H1 (cell line): ENCODE data around the gene IPO9. TPM values are rescaled to one million over a fixed set of nuclear protein-coding genes. Genes with fewer than 3 reads are reported as not detected.

Experiments
- CTCF ChIA-PET: fragments of 300-600 bp; sonication (Branson Sonifier 250); formaldehyde crosslinking; loops from one replicate; lab custom pipeline; 2021; ENCODE audit not compliant: partially characterized antibody; lab: Charles Lee
- POLR2A ChIA-PET: fragments of 300-600 bp; sonication (Branson Sonifier 250); formaldehyde crosslinking; loops from one replicate; lab custom pipeline; 2021; ENCODE audit warnings: inconsistent platforms; ENCODE audit not compliant: partially characterized antibody; lab: Charles Lee
- DNase-seq, 2 experiments: peaks; one replicate each; pipeline versions ENCODE4 v3.0.0 to v3.0.0-alpha.2; 2010 to 2022; ENCODE audit warnings: low spot score in 2 of 2, low read depth in 1 of 2, mixed read lengths in 1 of 2
- FAIRE-seq: peaks from 2 replicates; lab custom pipeline; 2011; peaks lifted over from hg19 to GRCh38; lab: Jason Lieb, UNC
- H2AFZ ChIP-seq: 2 replicates; pipeline ENCODE4 v1.8.1; 2012; ENCODE audit warnings: low read length, inconsistent platforms
- H2AK5ac ChIP-seq: 2 replicates; pipeline ENCODE4 v1.6.1; 2013; ENCODE audit warnings: low read depth, low read length
- H2BK120ac ChIP-seq: replicated peaks from 2 replicates; pipeline ENCODE3; 2013; ENCODE audit warnings: low read depth, low read length, inconsistent platforms
- H2BK12ac ChIP-seq: 2 replicates; pipeline ENCODE4 v1.6.1; 2013; ENCODE audit warnings: low read depth, low read length
- H2BK15ac ChIP-seq: 2 replicates; pipeline ENCODE4 v1.6.1; 2013; ENCODE audit warnings: low read length
- H2BK20ac ChIP-seq: 2 replicates; pipeline ENCODE4 v1.6.1; 2013; ENCODE audit warnings: low read length
- H2BK5ac ChIP-seq: 2 replicates; pipeline ENCODE4 v1.6.1; 2013; ENCODE audit warnings: low read depth, low read length
- H3K14ac ChIP-seq: 2 replicates; pipeline ENCODE4 v1.6.1; 2013; ENCODE audit warnings: inconsistent platforms; ENCODE audit not compliant: insufficient read length
- H3K18ac ChIP-seq: 2 replicates; pipeline ENCODE4 v1.6.1; 2013; ENCODE audit warnings: low read length; ENCODE audit errors: extremely low read depth
- H3K23ac ChIP-seq: 2 replicates; pipeline ENCODE4 v1.6.1; 2013; ENCODE audit warnings: inconsistent platforms; ENCODE audit not compliant: insufficient read length
- H3K23me2 ChIP-seq: 2 replicates; pipeline ENCODE4 v1.6.1; 2013; ENCODE audit warnings: low read depth, low read length
- H3K27ac ChIP-seq: 2 replicates; pipeline ENCODE4 v1.6.1; 2011; ENCODE audit warnings: low read depth, low read length, inconsistent platforms
- H3K27me3 ChIP-seq, 4 experiments: replicated peaks in 1 of 4; 1 replicate in 1 of 4; 2 replicates in 3 of 4; pipeline versions ENCODE4 v1.6.1 to v1.8.1; 2011 to 2013; ENCODE audit warnings: low read length in 3 of 4, mild to moderate bottlenecking in 3 of 4, inconsistent platforms in 2 of 4, mixed read lengths in 2 of 4, moderate library complexity in 1 of 4; ENCODE audit not compliant: control insufficient read depth in 3 of 4, insufficient read depth in 3 of 4; ENCODE audit errors: extremely low read depth in 1 of 4
- H3K36me3 ChIP-seq, 4 experiments: 2 replicates each; pipeline versions ENCODE4 v1.6.1 to v1.8.1; 2011 to 2013; ENCODE audit warnings: mild to moderate bottlenecking in 4 of 4, low read length in 3 of 4, moderate library complexity in 2 of 4, control low read depth in 1 of 4, inconsistent platforms in 1 of 4; ENCODE audit not compliant: insufficient read depth in 4 of 4, control insufficient read depth in 2 of 4
- H3K4ac ChIP-seq: replicated peaks from 2 replicates; pipeline ENCODE3; 2013; ENCODE audit warnings: low read length, low read depth, mixed read lengths, inconsistent platforms; ENCODE audit not compliant: insufficient read length
- H3K4me1 ChIP-seq, 4 experiments: replicated peaks in 1 of 4; 1 replicate in 1 of 4; 2 replicates in 3 of 4; pipeline versions ENCODE4 v1.6.1 to v1.8.1; 2011 to 2013; ENCODE audit warnings: low read length in 3 of 4, inconsistent platforms in 2 of 4, mixed read lengths in 1 of 4; ENCODE audit not compliant: insufficient read depth in 4 of 4, control insufficient read depth in 3 of 4
- H3K4me2 ChIP-seq, 2 experiments: 2 replicates each; pipeline versions ENCODE4 v1.6.1 to v1.8.1; 2011 to 2013; ENCODE audit warnings: low read depth in 2 of 2, low read length in 2 of 2, control low read depth in 1 of 2, inconsistent platforms in 1 of 2, mild to moderate bottlenecking in 1 of 2; ENCODE audit not compliant: insufficient read depth in 1 of 2
- H3K4me3 ChIP-seq, 4 experiments: fragments of 200-600, 300-600 bp in 1 of 4; sonication (generic), shearing (Covaris generic), sonication (Bioruptor Twin) in 1 of 4; 2 replicates each; pipeline versions ENCODE4 v1.5.1 to v1.8.1; 2011 to 2016; ENCODE audit warnings: low read length in 4 of 4, low read depth in 3 of 4, control low read depth in 2 of 4, inconsistent platforms in 2 of 4, mild to moderate bottlenecking in 2 of 4, mixed read lengths in 1 of 4, moderate library complexity in 1 of 4; ENCODE audit not compliant: insufficient read depth in 2 of 4; ENCODE audit errors: extremely low read depth in 1 of 4
- H3K56ac ChIP-seq: replicated peaks from 2 replicates; pipeline ENCODE3; 2013; ENCODE audit warnings: low read depth, mild to moderate bottlenecking, mixed read lengths, low read length, inconsistent platforms; ENCODE audit not compliant: insufficient read length
- H3K79me1 ChIP-seq: 2 replicates; pipeline ENCODE4 v1.6.1; 2013; ENCODE audit warnings: low read depth, low read length, control low read depth
- H3K79me2 ChIP-seq, 2 experiments: 2 replicates each; pipeline versions ENCODE4 v1.6.1 to v1.8.1; 2012 to 2013; ENCODE audit warnings: low read length in 2 of 2, mild to moderate bottlenecking in 2 of 2, inconsistent platforms in 1 of 2; ENCODE audit not compliant: insufficient read depth in 2 of 2, control insufficient read depth in 1 of 2
- H3K9ac ChIP-seq, 4 experiments: replicated peaks in 1 of 4; 1 replicate in 1 of 4; 2 replicates in 3 of 4; pipeline versions ENCODE4 v1.6.1 to v1.8.1; 2011 to 2013; ENCODE audit warnings: low read depth in 3 of 4, low read length in 3 of 4, control low read depth in 2 of 4, mild to moderate bottlenecking in 2 of 4, moderate library complexity in 2 of 4, inconsistent platforms in 1 of 4; ENCODE audit errors: extremely low read depth in 1 of 4
- H3K9me3 ChIP-seq, 2 experiments: 2 replicates each; pipeline versions ENCODE4 v1.6.1 to v1.8.1; 2012 to 2013; ENCODE audit warnings: mild to moderate bottlenecking in 2 of 2, moderate library complexity in 2 of 2, control low read depth in 1 of 2, inconsistent platforms in 1 of 2, low read depth in 1 of 2, low read length in 1 of 2, mixed read lengths in 1 of 2; ENCODE audit not compliant: insufficient read depth in 2 of 2
- H4K20me1 ChIP-seq, 2 experiments: replicated peaks in 1 of 2; 2 replicates each; pipeline versions ENCODE3 to v1.8.1; 2011 to 2013; ENCODE audit warnings: inconsistent platforms in 2 of 2, low read length in 2 of 2, mild to moderate bottlenecking in 1 of 2; ENCODE audit not compliant: insufficient read depth in 2 of 2, control insufficient read depth in 1 of 2
- H4K5ac ChIP-seq: 2 replicates; pipeline ENCODE4 v1.6.1; 2013; ENCODE audit warnings: low read length, low read depth, mixed read lengths, inconsistent platforms; ENCODE audit not compliant: insufficient read length
- H4K8ac ChIP-seq: 2 replicates; pipeline ENCODE4 v1.8.0; 2013; ENCODE audit warnings: mild to moderate bottlenecking, moderate library complexity, low read length, inconsistent platforms; ENCODE audit not compliant: insufficient read depth; ENCODE audit errors: extremely low read depth
- H4K91ac ChIP-seq: replicated peaks from 2 replicates; pipeline ENCODE3; 2013; ENCODE audit warnings: low read length, mixed read lengths, inconsistent platforms; ENCODE audit not compliant: insufficient read length
- ATF2 ChIP-seq: IDR thresholded peaks from 2 replicates; pipeline ENCODE4 v1.6.1; 2012; ENCODE audit warnings: low read length, inconsistent platforms
- FOSL1 ChIP-seq: IDR thresholded peaks from 2 replicates; pipeline ENCODE4 v1.6.1; 2011; ENCODE audit warnings: mild to moderate bottlenecking, low read depth, low read length, moderate library complexity; ENCODE audit not compliant: insufficient read depth
- GABPA ChIP-seq: IDR thresholded peaks from 2 replicates; pipeline ENCODE4 v1.6.1; 2011; ENCODE audit warnings: mild to moderate bottlenecking, low read length, moderate library complexity, borderline replicate concordance; ENCODE audit not compliant: insufficient read depth
- POLR2AphosphoS5 ChIP-seq: IDR thresholded peaks from 2 replicates; pipeline ENCODE4 v1.6.1; 2011; ENCODE audit warnings: low read depth, low read length
- RAD21 ChIP-seq, 2 experiments: IDR thresholded peaks in 1 of 2; conservative IDR thresholded peaks in 1 of 2; 2 replicates each; pipeline ENCODE4 v1.6.1; 2011; ENCODE audit warnings: low read depth in 2 of 2, low read length in 2 of 2, improper control_type of control experiment in 1 of 2, inconsistent platforms in 1 of 2, mild to moderate bottlenecking in 1 of 2, moderate library complexity in 1 of 2
- SIRT6 ChIP-seq: IDR thresholded peaks from one replicate; pipeline ENCODE4 v1.7.1; 2012; ENCODE audit warnings: low read length, inconsistent platforms
- TCF12 ChIP-seq: IDR thresholded peaks from 2 replicates; pipeline ENCODE4 v1.6.1; 2011; ENCODE audit warnings: low read depth, mild to moderate bottlenecking, low read length
- TEAD4 ChIP-seq: IDR thresholded peaks from 2 replicates; pipeline ENCODE4 v1.6.1; 2012; ENCODE audit warnings: low read depth, low read length, inconsistent platforms, mixed read lengths
- WGBS, 2 experiments: shearing (Covaris generic) in 1 of 2; methylation state at CpG; one replicate each; pipeline versions ENCODE4 v1.1.6 to v1.1.7; 2013 to 2015; ENCODE audit warnings: low lambda C conversion rate in 2 of 2, mixed read lengths in 2 of 2, inconsistent platforms in 1 of 2, low coverage in 1 of 2, missing lambda C conversion rate in 1 of 2; ENCODE audit not compliant: insufficient replicate concordance in 2 of 2, insufficient coverage in 1 of 2, insufficient read length in 1 of 2; ENCODE audit errors: extremely low coverage in 1 of 2, missing lambda C conversion rate in 1 of 2; 5-methylcytosine and 5-hydroxymethylcytosine counted together
- polyA plus RNA-seq, 7 experiments: library from polyadenylated mRNA; depleted of rRNA in 3 of 7; stranded (reverse) in 5 of 7; unstranded in 2 of 7; fragments of >200 nt in 5 of 7; fragments of 200-250 nt in 2 of 7; gene quantifications; 1 replicate in 5 of 7; 2 replicates in 1 of 7; 4 replicates in 1 of 7; pipeline versions ENCODE4 v1.2.1 to v1.2.3, GENCODE V29; 2011 to 2013; ENCODE audit warnings: missing spikeins in 2 of 7, mixed read lengths in 2 of 7
- total RNA-seq: library from RNA; stranded (reverse); fragmentation: NEBNext Ultra II Directional; extraction: Animal tissue kit (Norgen Biotek cat#: 25700); gene quantifications from 2 replicates; pipeline ENCODE4 v1.2.1, GENCODE V29; 2021

Gene IPO9
- total and polyA plus RNA-seq, 2 of the 8 experiments (the other 6 are each of a cell fraction or from before 2014, with no cell fraction given) = 61.0 to 122 TPM

GRCh38 chr1:201841265-201841912 lies 12.4 kb downstream of the IPO9 start:
- no peak overlapping the region for H4K5ac ChIP-seq
- H2BK12ac ChIP-seq = no peak overlapping the region
- no peak overlapping the region for H2AFZ ChIP-seq
- H4K91ac ChIP-seq = no peak overlapping the region
- H3K9ac ChIP-seq = no peak overlapping the region
- no peak overlapping the region for H3K4ac ChIP-seq
- H2BK15ac ChIP-seq = no peak overlapping the region
- WGBS, 2 experiments = 87% methylated on average over 2 of the region's 2 CpGs; no CpG with 5 or more reads in 1 of the 2 experiments
- ChIA-PET POLR2A (interaction anchor here (0.8 to 1.9 kb wide), 2 partner anchors 12 to 14 kb away, joined by 3 to 11 read pairs; no protein-coding TSS in a partner anchor), CTCF (interaction anchor here (0.9 to 1.7 kb wide), 4 partner anchors 10 to 311 kb away, joined by 3 to 7 read pairs (median 4); partner anchors contain the start of gene IPO9)
- no peaks in the 10 kb centered on the region for H3K23me2 ChIP-seq
- no peak overlapping the region for H3K14ac ChIP-seq
- no peak overlapping the region for H3K23ac ChIP-seq
- peaks cover 0 to 9% (median 2%) of the 10 kb centered on the region in 4 experiments; a peak in 3 of 7 replicates for H3K4me1 ChIP-seq
- no peak for FAIRE-seq
- no peak overlapping the region for H2AK5ac ChIP-seq
- peaks cover 20 to 99% of the 10 kb centered on the region in 2 experiments for H3K79me2 ChIP-seq
- DNase-seq = no peak
- no peak overlapping the region for H2BK5ac ChIP-seq
- H2BK120ac ChIP-seq = no peak overlapping the region
- peaks cover 11% of the 10 kb centered on the region for H3K79me1 ChIP-seq
- H3K36me3 ChIP-seq = no peaks in the 10 kb centered on the region
- H3K4me2 ChIP-seq = no peak overlapping the region; a peak in 1 of 4 replicates
- H4K20me1 ChIP-seq = peaks cover 18 to 23% of the 10 kb centered on the region in 2 experiments
- TF ChIP-seq GABPA (no peak), RAD21 (IDR thresholded peaks at IDR 0.05 in 1 of 2, conservative IDR thresholded peaks at IDR 0.05 in 1 of 2; ENCODE audit: low read depth in 2 of 2, low read length in 2 of 2) (no peak), TCF12 (no peak), POLR2AphosphoS5 (no peak), FOSL1 (no peak), SIRT6 (no peak), TEAD4 (no peak), ATF2 (no peak)
- H3K18ac ChIP-seq = no peak overlapping the region
- no peaks in the 10 kb centered on the region for H3K27me3 ChIP-seq
- H4K8ac ChIP-seq = no peak overlapping the region
- no peaks in the 10 kb centered on the region for H3K9me3 ChIP-seq
- H2BK20ac ChIP-seq = no peak overlapping the region
- no peak overlapping the region for H3K4me3 ChIP-seq
- no peak overlapping the region for H3K27ac ChIP-seq
- H3K56ac ChIP-seq = no peak overlapping the region
